CMK (cell line): ENCODE measurements around the gene THTPA.

ENCODE experiments used
- DNase-seq: peaks from one replicate; pipeline ENCODE4 v3.0.0-alpha.2; 2010; ENCODE audit warnings: low read depth

THTPA gene

DNA sequence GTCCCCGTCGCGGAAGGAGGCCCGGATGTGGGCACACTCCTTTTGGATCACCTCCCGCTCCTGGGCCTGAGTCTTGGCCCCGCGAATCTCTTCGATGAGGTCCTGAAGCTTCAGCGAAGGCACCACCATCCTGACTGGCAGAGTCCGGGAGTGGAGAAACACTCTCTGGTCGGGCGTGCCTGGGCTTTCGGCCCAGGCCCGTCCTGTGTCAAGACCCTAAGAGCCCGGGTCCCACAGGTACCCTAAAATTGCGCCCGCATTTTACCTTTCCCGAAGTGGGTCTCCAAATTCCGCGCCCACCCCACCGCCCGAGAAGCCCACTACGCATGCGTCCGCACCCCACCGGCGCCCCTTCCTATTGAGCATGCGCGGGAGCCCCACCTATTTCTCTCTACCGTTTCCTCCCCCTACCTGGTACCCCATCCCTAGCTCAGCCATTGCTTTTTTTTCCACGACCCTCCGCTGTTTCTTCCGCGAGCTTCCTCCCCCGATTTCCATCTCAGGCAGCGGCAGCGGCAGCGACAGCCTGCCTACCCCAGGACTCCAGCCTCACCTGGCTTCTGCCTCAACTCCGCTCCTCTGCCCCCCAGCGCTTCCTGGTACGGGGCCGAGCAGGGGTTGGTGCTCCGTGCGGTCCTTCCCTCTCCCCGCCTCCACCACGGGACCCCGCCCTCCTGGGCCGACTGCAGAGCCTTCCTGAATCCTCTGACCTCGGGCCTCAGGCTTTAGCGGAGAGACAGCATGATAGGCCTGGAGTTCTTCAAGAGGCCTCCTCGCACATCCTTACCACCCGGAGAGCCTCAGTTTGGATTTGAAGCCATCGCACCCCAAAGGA is 11.3 kb downstream of the THTPA start, which contains the start of gene AP1G2:
AP1G2 (minus strand) TSS at position 606 of the 835 bp plus-strand sequence; CDS start at position 129, 477 bp downstream.
- DNase-seq = no peak

GRCh38 chr14:23568021-23568599 is 12.0 kb downstream of the THTPA start:
- no peak for DNase-seq

DNA sequence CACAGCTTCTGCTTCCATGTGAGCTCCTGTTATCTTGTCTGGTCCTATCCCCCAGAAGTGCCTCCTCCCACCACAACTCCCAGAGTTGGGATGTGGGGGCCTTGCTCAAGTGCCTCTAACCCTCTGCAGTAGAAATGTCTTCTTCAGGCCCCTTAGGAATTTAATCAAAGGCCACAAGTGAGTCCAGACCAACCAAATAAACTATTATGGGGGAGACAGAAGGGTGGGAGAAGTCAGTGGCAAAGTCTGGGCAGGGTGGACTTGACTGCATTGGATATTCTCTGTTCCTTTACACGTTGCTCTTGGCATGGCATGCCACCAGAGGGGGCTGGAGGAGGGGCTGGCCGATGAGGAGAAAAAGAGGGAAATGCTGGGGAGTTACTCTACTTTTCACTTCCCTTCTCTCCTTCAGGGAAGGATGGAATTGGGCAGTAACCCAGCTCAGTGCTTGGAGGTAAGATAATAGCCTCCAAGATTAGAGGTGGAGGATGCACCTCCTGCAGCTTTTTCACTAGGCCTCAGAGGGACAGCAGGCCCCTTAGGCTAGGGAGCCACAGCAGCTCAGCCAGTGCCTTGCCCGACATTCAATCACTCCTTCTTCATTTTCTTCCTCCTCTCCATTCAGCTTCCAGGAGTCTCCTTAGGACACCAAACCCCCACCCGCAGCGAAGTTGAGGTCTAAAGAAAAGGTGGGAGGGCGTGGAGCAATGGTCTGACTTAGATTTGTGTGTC is 12.7 kb downstream of the THTPA start:
- no peak for DNase-seq

DNA sequence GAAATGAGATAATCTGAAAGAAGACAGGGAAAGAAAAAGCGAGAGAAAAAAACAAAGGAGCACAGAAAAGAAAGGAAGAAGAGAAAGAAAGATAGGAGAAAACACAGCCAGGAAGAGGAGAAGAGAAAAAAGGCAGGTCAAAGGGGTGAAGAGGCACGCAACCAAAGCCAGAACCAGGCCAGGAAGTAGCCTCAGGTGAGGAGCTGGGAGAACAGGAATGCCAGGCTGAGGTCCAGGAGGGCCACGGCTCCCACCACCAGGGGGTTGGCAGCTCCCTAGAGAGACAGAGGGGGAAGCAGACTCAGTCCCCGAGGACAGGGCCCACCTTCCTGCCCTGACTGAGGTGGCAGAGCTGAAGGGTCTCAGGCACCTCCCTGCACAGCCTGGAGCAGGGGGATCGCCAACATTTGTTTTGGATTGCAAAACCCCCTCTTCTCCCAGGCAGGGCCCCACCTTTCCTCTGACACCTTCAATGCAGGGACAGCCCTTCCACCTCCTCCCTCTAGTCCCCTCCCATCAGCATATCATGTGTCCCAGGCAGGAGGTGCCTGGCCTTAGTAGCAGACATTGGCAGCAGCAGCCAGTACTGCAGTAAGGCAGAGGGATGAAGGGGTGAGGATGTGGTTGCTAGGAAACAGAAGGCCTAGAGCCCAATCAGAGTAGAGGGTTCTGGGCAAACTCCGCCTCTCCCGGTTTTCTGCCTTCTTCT is 13.5 kb downstream of the THTPA start:
- no peak for DNase-seq

GRCh38 chr14:23570806-23571483 is 14.9 kb downstream of the THTPA start:
- DNase-seq = no peak

DNA sequence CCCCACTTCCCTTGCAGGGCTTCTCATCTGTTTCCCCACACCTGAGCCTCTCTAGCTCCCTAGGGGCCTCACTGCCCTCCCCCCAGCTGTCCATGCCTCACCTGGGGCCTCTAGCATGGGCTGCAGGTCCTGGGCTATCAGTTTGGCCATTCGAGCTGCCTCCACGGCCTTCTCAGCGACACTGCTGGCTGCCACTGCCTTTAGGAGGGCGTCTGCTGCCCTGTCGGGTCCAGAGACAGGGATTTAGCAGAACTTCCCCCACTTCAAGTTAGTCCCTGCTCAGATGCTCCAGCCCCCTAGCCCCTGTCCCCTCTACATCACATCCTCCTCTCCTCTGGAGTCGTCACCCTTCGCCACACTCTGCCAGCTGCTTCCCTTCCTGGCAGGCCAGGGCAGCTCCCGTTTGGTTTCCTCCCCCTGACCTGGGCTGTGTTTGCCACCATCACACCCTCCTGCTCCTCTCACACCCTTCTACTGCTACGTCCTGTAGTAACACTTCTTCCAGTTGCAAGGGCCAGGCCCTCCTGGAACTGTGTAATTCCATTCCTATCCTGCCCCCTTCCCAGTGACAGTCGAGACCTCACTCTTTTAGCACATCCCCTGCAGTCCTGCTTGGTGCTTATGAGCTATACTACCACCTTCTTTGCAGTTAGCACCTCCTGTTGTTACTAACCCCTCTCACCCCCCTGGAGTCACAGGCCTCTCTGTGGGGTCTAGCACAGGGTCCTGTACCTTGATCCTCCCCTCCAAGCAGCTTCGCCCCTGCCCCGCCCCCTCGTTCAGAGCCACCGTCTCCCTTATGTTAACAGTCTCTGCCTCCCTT is 15.8 kb downstream of the THTPA start:
- no peak for DNase-seq

- DNase-seq = no peak
These were observed 16.4 kb downstream of the THTPA start for GRCh38 chr14:23572524-23572828.

- DNase-seq = no peak
These were observed 16.8 kb downstream of the THTPA start for GRCh38 chr14:23572836-23573235.

DNA sequence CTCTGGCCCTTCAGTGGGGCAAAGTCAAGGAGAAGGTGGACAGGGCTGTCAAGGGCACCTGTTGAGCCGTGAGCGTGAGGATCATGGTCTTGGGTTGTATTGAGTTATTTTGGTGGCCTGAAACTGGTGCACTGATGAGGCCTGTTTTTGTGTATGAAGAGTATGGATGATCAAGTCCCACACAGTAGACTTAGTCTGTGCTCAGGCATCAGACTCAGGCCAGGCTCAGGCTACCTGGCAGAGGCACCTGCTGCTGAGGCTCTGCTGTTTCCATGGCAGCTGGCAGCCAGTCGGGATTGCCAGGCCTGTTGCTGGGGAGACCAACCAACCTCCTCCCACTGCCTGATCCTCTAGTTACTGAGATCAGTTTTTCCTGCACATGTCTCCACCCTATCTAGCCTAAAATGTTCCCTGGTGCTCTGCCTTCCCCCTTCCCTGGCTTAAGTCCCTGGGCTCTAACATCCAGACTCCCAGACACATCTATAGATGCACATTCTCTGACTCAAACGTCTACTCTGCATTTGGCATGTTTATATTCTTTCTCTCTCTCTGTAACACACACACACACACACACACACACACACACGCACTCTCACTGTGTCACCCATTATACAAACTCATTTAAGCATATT is 17.4 kb downstream of the THTPA start:
- no peak for DNase-seq

DNA sequence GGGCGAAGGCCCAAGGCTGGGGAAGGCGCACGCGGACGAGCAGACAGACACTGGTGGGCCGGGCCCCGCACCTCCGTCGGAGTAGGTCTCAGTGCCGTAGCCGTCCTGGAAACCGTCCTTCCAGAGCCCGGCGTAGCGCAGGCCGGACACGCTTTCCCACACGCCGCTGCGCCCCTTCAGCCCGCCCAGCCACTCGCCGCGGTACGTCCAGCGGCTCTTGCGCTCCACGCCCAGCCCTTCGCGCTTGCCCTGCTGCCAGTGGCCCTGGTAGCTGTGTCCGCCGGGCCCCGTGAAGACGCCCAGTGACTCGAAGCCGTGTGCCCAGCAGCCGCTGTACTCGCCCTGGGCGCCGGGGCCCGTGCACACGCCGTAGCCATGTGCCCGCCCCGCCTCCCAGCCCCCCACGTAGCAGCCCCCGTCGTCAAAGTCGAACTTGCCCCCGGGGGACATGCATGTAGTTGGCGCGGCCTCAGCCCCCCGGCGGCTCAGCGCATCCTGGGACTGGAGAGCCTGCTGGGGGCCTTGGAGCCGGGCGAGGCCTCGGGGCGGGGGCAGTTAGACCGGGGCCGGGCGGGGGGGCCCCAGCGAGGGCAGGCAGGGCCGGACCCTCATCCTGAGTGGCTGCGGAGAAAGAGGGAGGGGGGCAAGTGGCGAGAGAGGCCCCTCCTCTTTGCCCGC is 21.1 kb downstream of the THTPA start:
- no peak for DNase-seq

- DNase-seq = no peak
These were observed 21.8 kb downstream of the THTPA start for GRCh38 chr14:23577710-23578392.

- no peak for DNase-seq
These were observed 22.7 kb downstream of the THTPA start, which contains the start of gene JPH4 for GRCh38 chr14:23578560-23579310. Gene JPH4 (minus strand): TSS chr14:23578790. CDS start chr14:23577453, 1,337 bp downstream.

DNA sequence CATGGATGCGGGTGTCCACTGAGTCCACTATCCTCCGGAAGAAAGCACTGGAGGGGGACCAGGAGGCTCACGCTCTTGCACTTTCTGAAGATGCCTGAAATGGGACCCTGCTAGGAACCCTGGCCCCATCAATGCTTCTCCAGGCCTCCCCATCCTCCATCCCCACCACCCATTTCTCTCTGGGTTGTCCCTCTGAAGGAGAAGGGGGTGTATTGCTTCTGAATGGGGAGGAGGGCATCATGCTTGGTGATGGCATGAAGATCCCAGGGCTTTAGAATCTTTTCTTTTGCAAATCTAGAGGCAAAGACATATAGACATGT is 23.2 kb downstream of the THTPA start:
- DNase-seq = no peak

DNA sequence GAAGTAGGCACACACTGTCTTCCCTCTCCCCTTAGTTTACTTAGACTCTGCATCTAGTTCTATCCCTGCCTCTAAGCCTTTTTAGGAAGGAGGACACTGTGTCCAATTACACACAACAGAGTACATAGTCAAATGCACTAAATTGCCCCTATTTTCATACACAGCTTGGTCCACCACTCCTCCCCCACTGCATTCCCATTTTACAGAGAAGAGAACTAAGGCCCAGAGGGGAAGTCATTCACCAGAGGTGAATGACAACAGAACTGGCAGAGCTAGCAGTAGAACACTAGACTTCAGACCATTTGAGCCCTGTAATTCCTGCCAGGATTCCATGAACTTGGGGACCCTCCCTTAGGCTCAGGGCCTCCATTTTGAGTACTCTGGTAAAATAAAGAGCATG is 23.7 kb downstream of the THTPA start:
- no peak for DNase-seq

DNA sequence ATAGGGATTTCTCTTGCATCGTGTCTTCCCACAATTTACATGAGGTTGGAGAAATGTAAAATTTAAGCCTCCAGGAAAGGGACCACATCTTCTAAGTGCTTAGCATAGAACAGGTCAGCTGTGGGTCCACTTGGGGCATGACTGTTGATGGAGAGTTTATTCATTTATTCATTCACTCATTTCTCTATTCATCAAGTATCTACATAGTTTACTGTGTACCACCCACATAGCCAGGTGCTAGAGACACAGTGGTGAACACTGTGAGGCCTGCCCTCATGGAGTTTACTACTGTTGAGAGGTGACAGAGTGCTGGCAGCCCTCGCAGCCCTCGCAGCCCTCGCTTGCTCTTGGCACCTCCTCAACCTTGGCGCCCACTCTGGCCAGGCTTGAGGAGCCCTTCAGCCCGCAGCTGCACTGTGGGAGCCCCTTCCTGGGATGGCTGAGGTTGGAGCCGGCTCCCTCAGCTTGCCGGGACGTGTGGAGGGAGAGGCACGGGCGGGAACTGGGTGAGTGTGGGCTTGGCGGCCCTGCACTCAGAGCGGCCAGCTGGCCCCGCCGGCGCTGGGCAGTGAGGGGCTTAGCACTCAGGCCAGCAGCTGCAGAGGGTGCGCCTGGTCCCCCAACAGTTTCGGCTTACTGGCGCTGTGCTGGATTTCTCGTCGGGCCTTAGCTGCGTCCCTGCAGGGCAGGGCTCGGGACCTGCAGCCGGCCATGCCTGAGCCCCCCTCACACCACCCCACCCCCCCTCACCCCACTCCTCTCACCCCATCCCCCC is 24.3 kb downstream of the THTPA start:
- no peak for DNase-seq

DNA sequence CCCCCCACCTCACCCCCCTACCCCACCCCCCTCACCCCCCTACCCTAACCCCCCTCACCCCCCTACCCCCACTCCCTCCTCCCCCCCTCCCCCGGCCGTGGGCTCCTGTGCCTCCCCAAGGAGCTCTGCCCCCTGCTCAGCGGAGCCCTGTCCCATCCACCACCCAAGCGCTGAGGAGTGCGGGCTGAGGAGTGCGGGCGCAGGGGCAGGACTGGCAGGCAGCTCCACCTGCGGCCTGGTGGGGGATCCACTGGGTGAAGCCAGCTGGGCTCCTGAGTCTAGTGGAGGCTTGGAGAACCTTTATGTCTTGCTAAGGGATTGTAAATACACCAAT is 24.8 kb downstream of the THTPA start:
- DNase-seq = no peak

DNA sequence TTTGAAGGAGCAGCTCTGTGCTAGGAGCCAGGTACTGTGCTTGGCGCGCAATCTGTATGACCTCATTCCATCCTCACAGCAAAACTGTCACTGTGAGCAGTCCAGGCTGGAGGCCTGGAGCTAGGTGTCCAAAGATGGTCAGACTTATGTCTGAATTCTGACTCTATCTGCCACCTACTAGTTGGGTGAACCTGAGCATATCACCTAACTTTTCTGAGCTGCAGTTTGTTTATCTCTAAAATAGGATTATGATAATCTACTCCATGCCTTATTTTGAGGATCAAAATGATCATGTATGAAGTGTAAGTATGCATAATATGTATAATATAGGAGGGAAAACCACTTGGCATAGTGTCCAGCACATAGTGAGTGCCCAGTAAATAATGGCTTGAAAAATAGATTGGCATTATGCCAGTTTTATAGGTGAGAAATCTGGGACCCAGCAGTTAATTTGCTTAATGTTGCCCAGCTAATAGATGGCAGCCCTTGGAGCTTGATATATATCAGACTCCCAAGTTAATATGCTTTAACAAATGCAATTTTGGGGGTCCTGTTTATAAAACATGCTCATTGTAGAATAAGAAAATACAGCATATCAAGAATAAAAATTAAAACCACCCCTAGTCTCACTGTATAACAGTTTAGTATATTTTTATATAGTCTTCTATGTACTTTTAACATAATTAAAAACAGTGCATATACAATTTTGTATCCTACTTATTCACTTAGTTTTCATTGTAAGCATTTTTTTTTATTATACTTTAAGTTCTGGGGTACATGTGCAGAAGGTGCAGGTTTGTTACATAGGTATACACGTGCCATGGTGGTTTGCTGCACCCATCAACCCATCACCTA is 27.1 kb downstream of the THTPA start:
- DNase-seq = no peak
